Neural cell (in vitro differentiated cells): ENCODE data around the gene GCK. TPM values are rescaled to one million over a fixed set of nuclear protein-coding genes. Genes with fewer than 3 reads are reported as not detected.

Source experiments
- H2AFZ ChIP-seq: fragments of 200-600, 300-800 bp; sonication (generic), shearing (Covaris generic); 2 replicates; pipeline ENCODE4 v1.6.0; 2014; ENCODE audit warnings: low read depth, mild to moderate bottlenecking, antibody characterized with exemption, low read length, moderate library complexity
- H3F3A ChIP-seq: fragments of 200-600 bp; shearing (Covaris generic); 2 replicates; pipeline ENCODE4 v1.6.1; 2016; ENCODE audit warnings: mild to moderate bottlenecking, moderate library complexity, mixed read lengths, antibody characterized with exemption, low read length; ENCODE audit not compliant: insufficient read depth, poor library complexity, severe bottlenecking
- H3K27ac ChIP-seq: fragments of 200-600, 300-800 bp; sonication (generic), shearing (Covaris generic); 2 replicates; pipeline ENCODE4 v1.5.1; 2014; ENCODE audit warnings: mild to moderate bottlenecking, low read length, moderate library complexity
- H3K27me3 ChIP-seq: fragments of 300-800, 200-600 bp; sonication (generic), shearing (Covaris generic); 2 replicates; pipeline ENCODE4 v1.6.0; 2014; ENCODE audit warnings: mild to moderate bottlenecking, low read depth, low read length, moderate library complexity; ENCODE audit not compliant: insufficient read depth
- H3K36me3 ChIP-seq: fragments of 300-800, 200-600 bp; sonication (generic), shearing (Covaris generic); 2 replicates; pipeline ENCODE4 v1.5.1; 2014; ENCODE audit warnings: mild to moderate bottlenecking, antibody characterized with exemption, low read length, moderate library complexity; ENCODE audit not compliant: insufficient read depth
- H3K4me2 ChIP-seq: fragments of 300-800, 200-600 bp; sonication (generic), shearing (Covaris generic); 2 replicates; pipeline ENCODE4 v1.6.0; 2014; ENCODE audit warnings: mild to moderate bottlenecking, low read length
- H3K4me3 ChIP-seq: fragments of 300-800, 200-600 bp; sonication (generic), shearing (Covaris generic); 2 replicates; pipeline ENCODE4 v1.5.1; 2014; ENCODE audit warnings: mild to moderate bottlenecking, low read length, moderate library complexity
- H3K79me2 ChIP-seq: fragments of 200-600 bp; shearing (Covaris generic); replicated peaks from 2 replicates; pipeline ENCODE4 v1.6.0; 2014; ENCODE audit warnings: mild to moderate bottlenecking, low read length, moderate library complexity; ENCODE audit not compliant: insufficient read depth
- H3K9ac ChIP-seq: fragments of 300-800, 200-600 bp; sonication (generic), shearing (Covaris generic); 2 replicates; pipeline ENCODE4 v1.6.1; 2016; ENCODE audit warnings: mild to moderate bottlenecking, low read length, mixed read lengths
- H3K9me2 ChIP-seq: fragments of 200-600 bp; shearing (Covaris generic); 2 replicates; pipeline ENCODE4 v1.6.1; 2016; ENCODE audit warnings: mild to moderate bottlenecking, low read length, mixed read lengths; ENCODE audit not compliant: insufficient read depth
- H3K9me3 ChIP-seq: fragments of 200-600, 300-800 bp; sonication (generic), shearing (Covaris generic); 2 replicates; pipeline ENCODE4 v1.6.1; 2016; ENCODE audit warnings: mild to moderate bottlenecking, mixed run types, low read length, moderate library complexity, mixed read lengths
- H4K20me1 ChIP-seq: fragments of 200-600 bp; shearing (Covaris generic); 2 replicates; pipeline ENCODE4 v1.6.1; 2016; ENCODE audit warnings: mild to moderate bottlenecking, mixed run types; ENCODE audit not compliant: insufficient read depth
- CTCF ChIP-seq: fragments of 450-650 bp; IDR thresholded peaks from 2 replicates; pipeline ENCODE4 v1.5.1; 2014; ENCODE audit warnings: antibody characterized with exemption, mild to moderate bottlenecking, moderate library complexity; ENCODE audit not compliant: poor library complexity, severe bottlenecking
- EP300 ChIP-seq: fragments of 450-650 bp; conservative IDR thresholded peaks from 2 replicates; pipeline ENCODE4 v1.6.1; 2014; ENCODE audit warnings: antibody characterized with exemption, mild to moderate bottlenecking, moderate library complexity; ENCODE audit not compliant: poor library complexity, severe bottlenecking
- EZH2 ChIP-seq: fragments of 200-600, 300-800 bp; shearing (Covaris generic), sonication (generic); IDR thresholded peaks from 2 replicates; pipeline ENCODE4 v1.6.1; 2014; ENCODE audit warnings: antibody characterized with exemption, low read length, borderline replicate concordance, mild to moderate bottlenecking; ENCODE audit not compliant: insufficient read depth, poor library complexity, severe bottlenecking
- MXI1 ChIP-seq: fragments of 450-650 bp; conservative IDR thresholded peaks from 2 replicates; pipeline ENCODE4 v1.6.1; 2014; ENCODE audit warnings: antibody characterized with exemption, mild to moderate bottlenecking; ENCODE audit not compliant: poor library complexity, severe bottlenecking
- POLR2AphosphoS5 ChIP-seq: IDR thresholded peaks from 2 replicates; pipeline ENCODE4 v1.6.1; 2012
- RAD21 ChIP-seq: fragments of 450-650 bp; conservative IDR thresholded peaks from 2 replicates; pipeline ENCODE4 v1.6.1; 2014; ENCODE audit warnings: antibody characterized with exemption, mild to moderate bottlenecking, moderate library complexity
- REST ChIP-seq: IDR thresholded peaks from 2 replicates; pipeline ENCODE4 v1.6.1; 2012; ENCODE audit warnings: borderline replicate concordance
- SMC3 ChIP-seq: fragments of 450-650 bp; conservative IDR thresholded peaks from 2 replicates; pipeline ENCODE4 v1.6.1; 2014; ENCODE audit warnings: antibody characterized with exemption, mild to moderate bottlenecking, moderate library complexity; ENCODE audit not compliant: poor library complexity
- TAF1 ChIP-seq: IDR thresholded peaks from 2 replicates; pipeline ENCODE4 v1.6.1; 2012; ENCODE audit warnings: low read depth
- polyA plus RNA-seq: library from polyadenylated mRNA; depleted of rRNA; stranded (reverse); fragments of >200 nt; gene quantifications from 2 replicates; pipeline ENCODE4 v1.2.3, GENCODE V29; 2014

Gene GCK
- polyA plus RNA-seq, 1 donor from 2014 or later = 7.4 TPM

- no peaks in the 10 kb centered on the region for H3K9me3 ChIP-seq
- H3K79me2 ChIP-seq = no peaks in the 10 kb centered on the region
- H3K9me2 ChIP-seq = no peaks in the 10 kb centered on the region
- H3K27ac ChIP-seq = no peak overlapping the region
- no peaks in the 10 kb centered on the region for H4K20me1 ChIP-seq
- no peak overlapping the region for H3K4me3 ChIP-seq
- no peak overlapping the region for H3K9ac ChIP-seq
- H3K36me3 ChIP-seq = no peaks in the 10 kb centered on the region
- H3K4me2 ChIP-seq = no peak overlapping the region
- no peak for TF ChIP-seq CTCF
- TF ChIP-seq RAD21 = no peak
- TF ChIP-seq REST = no peak
- no peak for TF ChIP-seq MXI1
- no peak for TF ChIP-seq SMC3
- TF ChIP-seq EZH2 = no peak
- no peak for TF ChIP-seq TAF1
- TF ChIP-seq POLR2AphosphoS5 = no peak
- no peak for TF ChIP-seq EP300
- no peaks in the 10 kb centered on the region for H3K27me3 ChIP-seq
- no peak overlapping the region for H2AFZ ChIP-seq
- no peaks in the 10 kb centered on the region for H3F3A ChIP-seq
Measured at GRCh38 chr7:44150966-44151941, 38.0 kb downstream of the GCK start.

GRCh38 chr7:44150466-44150832, 38.8 kb downstream of the GCK start:
- Histone ChIP-seq H4K20me1 (no peaks in the 10 kb centered on the region), H3K27ac (no peak overlapping the region), H3K36me3 (no peaks in the 10 kb centered on the region), H3F3A (no peaks in the 10 kb centered on the region), H3K27me3 (peaks cover 3% of the 10 kb centered on the region), H3K79me2 (no peaks in the 10 kb centered on the region), H3K4me3 (no peak overlapping the region), H2AFZ (no peak overlapping the region), H3K4me2 (no peak overlapping the region), H3K9me3 (no peaks in the 10 kb centered on the region), H3K9ac (no peak overlapping the region), H3K9me2 (no peaks in the 10 kb centered on the region)
- TF ChIP-seq EZH2 = no peak
- no peak for TF ChIP-seq TAF1
- no peak for TF ChIP-seq CTCF
